HepG2 (cell line): ENCODE results near the gene CYBC1. TPM values are rescaled to one million over a fixed set of nuclear protein-coding genes. Genes with fewer than 3 reads are reported as not detected.

ENCODE experiments used
- ARID2 ChIP-seq: sonication (generic); formaldehyde crosslinking; IDR thresholded peaks from 2 replicates; pipeline ENCODE4 v1.8.1; 2022; ENCODE audit warnings: mild to moderate bottlenecking, missing genetic modification reagents, borderline replicate concordance
- EED ChIP-seq: sonication (generic); formaldehyde crosslinking; IDR thresholded peaks from 2 replicates; pipeline ENCODE4 v1.5.0; 2020; ENCODE audit warnings: mild to moderate bottlenecking, missing genetic modification reagents
- FOSL1 ChIP-seq: sonication (generic); formaldehyde crosslinking; IDR thresholded peaks from 2 replicates; pipeline ENCODE4 v1.9.0; 2021; ENCODE audit warnings: missing genetic modification reagents, borderline replicate concordance
- FOXJ3 ChIP-seq: sonication (generic); formaldehyde crosslinking; IDR thresholded peaks from 2 replicates; pipeline ENCODE4 v1.4.0; 2020; ENCODE audit warnings: missing genetic modification reagents, mild to moderate bottlenecking, borderline replicate concordance
- HMG20A ChIP-seq: IDR thresholded peaks from 2 replicates; pipeline ENCODE4 v1.6.1; 2016; ENCODE audit warnings: borderline replicate concordance
- JUN ChIP-seq: sonication (generic); formaldehyde crosslinking; IDR thresholded peaks from 2 replicates; pipeline ENCODE4 v1.4.0; 2020; ENCODE audit warnings: mild to moderate bottlenecking, missing genetic modification reagents
- ZBTB38 ChIP-seq: sonication (generic); formaldehyde crosslinking; IDR thresholded peaks from 2 replicates; pipeline ENCODE4 v1.5.1; 2020; ENCODE audit warnings: mild to moderate bottlenecking, missing genetic modification reagents
- ZNF230 ChIP-seq: sonication (generic); formaldehyde crosslinking; IDR thresholded peaks from 2 replicates; pipeline ENCODE4 v1.4.0; 2020; ENCODE audit warnings: mild to moderate bottlenecking, missing genetic modification reagents
- ZNF44 ChIP-seq: sonication (generic); formaldehyde crosslinking; IDR thresholded peaks from 2 replicates; pipeline ENCODE4 v1.5.1; 2020; ENCODE audit warnings: mild to moderate bottlenecking, missing genetic modification reagents
- ZNF558 ChIP-seq: sonication (generic); formaldehyde crosslinking; IDR thresholded peaks from 2 replicates; pipeline ENCODE4 v1.9.0; 2022; ENCODE audit warnings: mild to moderate bottlenecking, missing genetic modification reagents, borderline replicate concordance
- ZNF709 ChIP-seq: sonication (generic); formaldehyde crosslinking; IDR thresholded peaks from 2 replicates; pipeline ENCODE4 v1.5.0; 2020; ENCODE audit warnings: mild to moderate bottlenecking, missing genetic modification reagents
- ZNF878 ChIP-seq: sonication (generic); formaldehyde crosslinking; IDR thresholded peaks from 2 replicates; pipeline ENCODE4 v1.8.1; 2023; ENCODE audit warnings: mild to moderate bottlenecking, missing genetic modification reagents, moderate library complexity
- ZNF891 ChIP-seq: sonication (generic); formaldehyde crosslinking; IDR thresholded peaks from 2 replicates; pipeline ENCODE4 v1.5.0; 2020; ENCODE audit warnings: mild to moderate bottlenecking, missing genetic modification reagents
- ZSCAN21 ChIP-seq: sonication (generic); formaldehyde crosslinking; IDR thresholded peaks from 2 replicates; pipeline ENCODE4 v1.8.0; 2022; ENCODE audit warnings: mild to moderate bottlenecking, missing genetic modification reagents, moderate library complexity, borderline replicate concordance
- polyA plus RNA-seq, 8 experiments: library from polyadenylated mRNA; depleted of rRNA in 3 of 8; stranded (reverse) in 7 of 8; unstranded in 1 of 8; fragments of >200 nt; fragmentation: Illumina TruSeq in 4 of 8; extraction: Trizol in 4 of 8; gene quantifications; 2 replicates each; pipeline versions ENCODE4 v1.2.1 to v1.2.3, GENCODE V29; 2011 to 2016; ENCODE audit warnings: low read depth in 4 of 8, missing spikeins in 1 of 8, mixed read lengths in 1 of 8; ENCODE audit not compliant: insufficient read depth in 1 of 8
- total RNA-seq, 5 experiments: library from RNA; depleted of rRNA; stranded (reverse); fragments of >200 nt; fragmentation: Illumina TruSeq; extraction: Trizol; gene quantifications; 2 replicates each; pipeline ENCODE4 v1.2.3, GENCODE V29; 2016; ENCODE audit warnings: low read depth in 1 of 5
- TF ChIP-seq, protein P1 (sequence below): IDR thresholded peaks from 2 replicates; pipeline ENCODE4 v1.6.1; 2012; ENCODE audit warnings: low read length, improper control_type of control experiment
- TF ChIP-seq, protein P2 (sequence below): sonication (generic); formaldehyde crosslinking; IDR thresholded peaks from 2 replicates; pipeline ENCODE4 v1.8.0; 2022; ENCODE audit warnings: missing genetic modification reagents, mild to moderate bottlenecking, moderate library complexity, borderline replicate concordance
- TF ChIP-seq, protein P3 (sequence below): IDR thresholded peaks from 2 replicates; pipeline ENCODE4 v1.6.1; 2016; ENCODE audit warnings: control low read depth
- TF ChIP-seq, protein P4 (sequence below): sonication (generic); formaldehyde crosslinking; IDR thresholded peaks from 2 replicates; pipeline ENCODE4 v1.5.1; 2020; ENCODE audit warnings: mild to moderate bottlenecking, missing genetic modification reagents, moderate library complexity

CYBC1 gene
- total and polyA plus RNA-seq, 2 of the 13 experiments (the other 11 are each of a cell fraction or from before 2014, with no cell fraction given): 43.4 to 44.1 TPM

DNA sequence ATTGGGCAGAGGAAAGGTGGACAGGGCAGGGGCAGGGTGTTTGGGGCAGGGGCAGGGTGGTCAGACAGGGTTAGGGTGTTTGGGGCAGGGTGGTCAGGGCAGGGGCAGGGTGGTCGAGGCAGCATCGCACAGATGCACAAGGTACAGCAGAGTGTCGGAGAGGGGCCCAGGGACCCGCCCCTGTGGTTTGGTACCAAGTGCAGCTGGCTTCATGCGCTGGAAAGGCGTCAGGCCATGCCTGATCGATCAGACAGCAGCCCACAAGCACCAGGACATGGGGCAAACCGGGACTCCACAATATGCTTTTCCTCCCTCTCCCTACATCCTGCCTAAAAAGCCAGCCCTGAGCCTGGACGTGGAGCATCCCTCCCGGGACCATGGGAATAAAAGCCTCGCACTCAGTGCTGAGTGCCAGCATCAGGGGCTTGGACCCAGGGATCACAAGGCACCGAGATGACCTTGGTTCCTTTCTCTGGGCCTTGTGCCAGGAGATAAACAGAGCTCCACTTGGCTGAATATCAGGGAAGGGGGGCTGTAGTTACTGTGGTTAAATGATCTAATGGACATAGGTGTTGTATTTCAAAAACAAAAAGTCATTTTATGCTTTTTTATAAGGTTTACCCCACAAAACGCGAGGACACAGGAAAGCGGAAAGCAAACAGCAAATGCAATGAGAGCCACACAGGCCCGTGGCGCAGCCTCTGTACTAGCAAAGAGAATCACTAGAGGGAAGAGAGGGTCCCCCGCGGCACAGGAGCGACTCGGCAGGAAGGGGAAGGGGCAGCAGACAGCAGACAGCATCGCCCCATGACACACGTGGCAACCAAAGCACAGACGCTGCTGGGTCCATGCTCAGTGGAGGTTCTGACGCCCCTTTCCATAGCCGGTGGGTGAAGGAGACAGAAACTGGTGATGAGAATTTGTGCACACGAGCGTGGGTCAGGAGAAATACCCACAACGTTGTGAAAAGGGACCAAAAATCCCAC lies 37.7 kb downstream of the CYBC1 start (continued):
- TF ChIP-seq EED (no peak), ZSCAN21 (no peak), FOSL1 (CRISPR knock-in tag) (no peak), ZNF891 (CRISPR knock-in tag) (no peak), JUN (CRISPR knock-in tag) (no peak), ZNF230 (CRISPR knock-in tag) (no peak), ARID2 (CRISPR knock-in tag) (no peak), ZNF44 (CRISPR knock-in tag) (no peak), FOXJ3 (CRISPR knock-in tag) (no peak), ZNF878 (CRISPR knock-in tag) (no peak), ZNF709 (CRISPR knock-in tag) (no peak), ZBTB38 (CRISPR knock-in tag) (peak; percentile 13; the same call in 1 of the 2 replicates), HMG20A (CRISPR knock-in tag) (peak; percentile 71; the same call in 1 of the 2 replicates), ZNF558 (CRISPR knock-in tag) (no peak)
- TF ChIP-seq, protein P1, sequence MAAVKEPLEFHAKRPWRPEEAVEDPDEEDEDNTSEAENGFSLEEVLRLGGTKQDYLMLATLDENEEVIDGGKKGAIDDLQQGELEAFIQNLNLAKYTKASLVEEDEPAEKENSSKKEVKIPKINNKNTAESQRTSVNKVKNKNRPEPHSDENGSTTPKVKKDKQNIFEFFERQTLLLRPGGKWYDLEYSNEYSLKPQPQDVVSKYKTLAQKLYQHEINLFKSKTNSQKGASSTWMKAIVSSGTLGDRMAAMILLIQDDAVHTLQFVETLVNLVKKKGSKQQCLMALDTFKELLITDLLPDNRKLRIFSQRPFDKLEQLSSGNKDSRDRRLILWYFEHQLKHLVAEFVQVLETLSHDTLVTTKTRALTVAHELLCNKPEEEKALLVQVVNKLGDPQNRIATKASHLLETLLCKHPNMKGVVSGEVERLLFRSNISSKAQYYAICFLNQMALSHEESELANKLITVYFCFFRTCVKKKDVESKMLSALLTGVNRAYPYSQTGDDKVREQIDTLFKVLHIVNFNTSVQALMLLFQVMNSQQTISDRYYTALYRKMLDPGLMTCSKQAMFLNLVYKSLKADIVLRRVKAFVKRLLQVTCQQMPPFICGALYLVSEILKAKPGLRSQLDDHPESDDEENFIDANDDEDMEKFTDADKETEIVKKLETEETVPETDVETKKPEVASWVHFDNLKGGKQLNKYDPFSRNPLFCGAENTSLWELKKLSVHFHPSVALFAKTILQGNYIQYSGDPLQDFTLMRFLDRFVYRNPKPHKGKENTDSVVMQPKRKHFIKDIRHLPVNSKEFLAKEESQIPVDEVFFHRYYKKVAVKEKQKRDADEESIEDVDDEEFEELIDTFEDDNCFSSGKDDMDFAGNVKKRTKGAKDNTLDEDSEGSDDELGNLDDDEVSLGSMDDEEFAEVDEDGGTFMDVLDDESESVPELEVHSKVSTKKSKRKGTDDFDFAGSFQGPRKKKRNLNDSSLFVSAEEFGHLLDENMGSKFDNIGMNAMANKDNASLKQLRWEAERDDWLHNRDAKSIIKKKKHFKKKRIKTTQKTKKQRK: no peak
- TF ChIP-seq, protein P2, sequence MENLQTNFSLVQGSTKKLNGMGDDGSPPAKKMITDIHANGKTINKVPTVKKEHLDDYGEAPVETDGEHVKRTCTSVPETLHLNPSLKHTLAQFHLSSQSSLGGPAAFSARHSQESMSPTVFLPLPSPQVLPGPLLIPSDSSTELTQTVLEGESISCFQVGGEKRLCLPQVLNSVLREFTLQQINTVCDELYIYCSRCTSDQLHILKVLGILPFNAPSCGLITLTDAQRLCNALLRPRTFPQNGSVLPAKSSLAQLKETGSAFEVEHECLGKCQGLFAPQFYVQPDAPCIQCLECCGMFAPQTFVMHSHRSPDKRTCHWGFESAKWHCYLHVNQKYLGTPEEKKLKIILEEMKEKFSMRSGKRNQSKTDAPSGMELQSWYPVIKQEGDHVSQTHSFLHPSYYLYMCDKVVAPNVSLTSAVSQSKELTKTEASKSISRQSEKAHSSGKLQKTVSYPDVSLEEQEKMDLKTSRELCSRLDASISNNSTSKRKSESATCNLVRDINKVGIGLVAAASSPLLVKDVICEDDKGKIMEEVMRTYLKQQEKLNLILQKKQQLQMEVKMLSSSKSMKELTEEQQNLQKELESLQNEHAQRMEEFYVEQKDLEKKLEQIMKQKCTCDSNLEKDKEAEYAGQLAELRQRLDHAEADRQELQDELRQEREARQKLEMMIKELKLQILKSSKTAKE (CRISPR knock-in tag): no peak
- TF ChIP-seq, protein P3, sequence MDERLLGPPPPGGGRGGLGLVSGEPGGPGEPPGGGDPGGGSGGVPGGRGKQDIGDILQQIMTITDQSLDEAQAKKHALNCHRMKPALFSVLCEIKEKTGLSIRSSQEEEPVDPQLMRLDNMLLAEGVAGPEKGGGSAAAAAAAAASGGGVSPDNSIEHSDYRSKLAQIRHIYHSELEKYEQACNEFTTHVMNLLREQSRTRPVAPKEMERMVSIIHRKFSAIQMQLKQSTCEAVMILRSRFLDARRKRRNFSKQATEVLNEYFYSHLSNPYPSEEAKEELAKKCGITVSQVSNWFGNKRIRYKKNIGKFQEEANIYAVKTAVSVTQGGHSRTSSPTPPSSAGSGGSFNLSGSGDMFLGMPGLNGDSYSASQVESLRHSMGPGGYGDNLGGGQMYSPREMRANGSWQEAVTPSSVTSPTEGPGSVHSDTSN (CRISPR knock-in tag): no peak
- TF ChIP-seq, protein P4, sequence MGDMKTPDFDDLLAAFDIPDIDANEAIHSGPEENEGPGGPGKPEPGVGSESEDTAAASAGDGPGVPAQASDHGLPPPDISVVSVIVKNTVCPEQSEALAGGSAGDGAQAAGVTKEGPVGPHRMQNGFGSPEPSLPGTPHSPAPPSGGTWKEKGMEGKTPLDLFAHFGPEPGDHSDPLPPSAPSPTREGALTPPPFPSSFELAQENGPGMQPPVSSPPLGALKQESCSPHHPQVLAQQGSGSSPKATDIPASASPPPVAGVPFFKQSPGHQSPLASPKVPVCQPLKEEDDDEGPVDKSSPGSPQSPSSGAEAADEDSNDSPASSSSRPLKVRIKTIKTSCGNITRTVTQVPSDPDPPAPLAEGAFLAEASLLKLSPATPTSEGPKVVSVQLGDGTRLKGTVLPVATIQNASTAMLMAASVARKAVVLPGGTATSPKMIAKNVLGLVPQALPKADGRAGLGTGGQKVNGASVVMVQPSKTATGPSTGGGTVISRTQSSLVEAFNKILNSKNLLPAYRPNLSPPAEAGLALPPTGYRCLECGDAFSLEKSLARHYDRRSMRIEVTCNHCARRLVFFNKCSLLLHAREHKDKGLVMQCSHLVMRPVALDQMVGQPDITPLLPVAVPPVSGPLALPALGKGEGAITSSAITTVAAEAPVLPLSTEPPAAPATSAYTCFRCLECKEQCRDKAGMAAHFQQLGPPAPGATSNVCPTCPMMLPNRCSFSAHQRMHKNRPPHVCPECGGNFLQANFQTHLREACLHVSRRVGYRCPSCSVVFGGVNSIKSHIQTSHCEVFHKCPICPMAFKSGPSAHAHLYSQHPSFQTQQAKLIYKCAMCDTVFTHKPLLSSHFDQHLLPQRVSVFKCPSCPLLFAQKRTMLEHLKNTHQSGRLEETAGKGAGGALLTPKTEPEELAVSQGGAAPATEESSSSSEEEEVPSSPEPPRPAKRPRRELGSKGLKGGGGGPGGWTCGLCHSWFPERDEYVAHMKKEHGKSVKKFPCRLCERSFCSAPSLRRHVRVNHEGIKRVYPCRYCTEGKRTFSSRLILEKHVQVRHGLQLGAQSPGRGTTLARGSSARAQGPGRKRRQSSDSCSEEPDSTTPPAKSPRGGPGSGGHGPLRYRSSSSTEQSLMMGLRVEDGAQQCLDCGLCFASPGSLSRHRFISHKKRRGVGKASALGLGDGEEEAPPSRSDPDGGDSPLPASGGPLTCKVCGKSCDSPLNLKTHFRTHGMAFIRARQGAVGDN (CRISPR knock-in tag): peak; percentile 63
